Psoas muscle (tissue), 8 donors: ENCODE measurements around the gene PFAS. TPM values are rescaled to one million over a fixed set of nuclear protein-coding genes. Genes with fewer than 3 reads are reported as not detected.

Experiments used
- ATAC-seq, 4 donors: fragments of 200-7000 bp; cut with Tn5 transposase; one replicate each; pipeline ENCODE4 v1.9.1; 2020; ENCODE audit warnings: moderate library complexity in 3 of 4, mild to moderate bottlenecking in 2 of 4
- DNase-seq, 2 donors: peaks; one replicate each; pipeline ENCODE4 v3.0.0-alpha.2; 2020
- H3K27ac ChIP-seq: fragments of 200-600 bp; one replicate; pipeline ENCODE4 v1.8.0; 2022
- H3K27me3 ChIP-seq, 3 donors: fragments of 200-600 bp in 1 of 3; one replicate each; pipeline versions ENCODE4 v1.6.1 to v1.8.0; 2013 to 2022; ENCODE audit warnings: low read length in 2 of 3, mild to moderate bottlenecking in 2 of 3, moderate library complexity in 1 of 3; ENCODE audit not compliant: insufficient read depth in 3 of 3
- H3K36me3 ChIP-seq, 2 donors: fragments of 200-600 bp in 1 of 2; one replicate each; pipeline versions ENCODE4 v1.6.1 to v1.8.0; 2013 to 2022; ENCODE audit warnings: low read depth in 1 of 2, mild to moderate bottlenecking in 1 of 2, moderate library complexity in 1 of 2; ENCODE audit not compliant: insufficient read depth in 1 of 2
- H3K4me1 ChIP-seq: fragments of 200-600 bp; one replicate; pipeline ENCODE4 v1.8.0; 2022
- H3K4me3 ChIP-seq: fragments of 200-600 bp; one replicate; pipeline ENCODE4 v1.8.0; 2022; ENCODE audit warnings: mild to moderate bottlenecking
- H3K9me3 ChIP-seq: fragments of 200-600 bp; one replicate; pipeline ENCODE4 v1.8.0; 2022
- CTCF ChIP-seq: fragments of 200-600 bp; IDR thresholded peaks from one replicate; pipeline ENCODE4 v1.8.0; 2022; ENCODE audit warnings: antibody characterized with exemption
- WGBS, 3 donors: extraction: QIAGEN DNeasy Blood & Tissue Kit; methylation state at CpG; one replicate each; pipeline versions ENCODE4 v1.1.6 to v1.1.7; 2013; 5-methylcytosine and 5-hydroxymethylcytosine counted together
- intact Hi-C, 2 donors: fragments of 100-400 bp; cut with DNase I; formaldehyde crosslinking; loops; one replicate each; pipeline versions ENCODE4 v1.11.0 to v1.14.2; 2022
- polyA plus RNA-seq, 3 donors: library from polyadenylated mRNA; stranded (reverse); fragments of 200-250 nt; gene quantifications; one replicate each; pipeline ENCODE4 v1.2.3, GENCODE V29; 2013
- total RNA-seq, 4 donors: library from RNA; stranded (reverse); fragmentation: NEBNext Ultra II Directional in 2 of 4; extraction: Animal tissue kit (Norgen Biotek cat#: 25700) in 2 of 4; gene quantifications; one replicate each; pipeline versions ENCODE4 v1.2.1 to v1.2.4, GENCODE V29; 2021 to 2023
- donor health status: healthy with polysubstance abuse.
- donor health status: DM: no; HTN: no; CAD: no; lungs with moderate emphysema.
- donor health status: Bipolar disorder and iron deficiency.
- donor health status: healthy.
- donor health status: DM: yes; HTN: yes; CAD: no.
- donor health status: DM: no; HTN: no; CAD: no.
- donor health status: DM: no; HTN: no; CAD: no.
- donor health status: DM: yes; HTN: yes; CAD: no.

Gene PFAS
- total and polyA plus RNA-seq, 7 donors: 4.9 to 15.6 (median 10.7) TPM

GRCh38 chr17:8285270-8286181 lies 36.4 kb downstream of the PFAS start:
- TF ChIP-seq CTCF: no peak
- DNase-seq: no peak
- Histone ChIP-seq H3K27me3 (no peaks in the 10 kb centered on the region), H3K36me3 (no peaks in the 10 kb centered on the region), H3K9me3 (no peaks in the 10 kb centered on the region), H3K27ac (peak overlapping the region; percentile 27), H3K4me3 (no peak overlapping the region), H3K4me1 (peaks cover 19% of the 10 kb centered on the region)
- intact Hi-C loops: loop anchor here in 1 of 2 donors (5.0 kb wide), 1 partner anchor 33 kb away; no protein-coding TSS in a partner anchor
- peak in 1 of 4 donors; percentile 43 for ATAC-seq
- WGBS, 3 donors: 43 to 57% (median 48%) methylated on average over 10 of the region's 10 CpGs

- WGBS, 3 donors: 28 to 34% (median 31%) methylated on average over 19 of the region's 19 CpGs
- peak overlapping the region; percentile 78 for H3K4me3 ChIP-seq
- peak overlapping the region; percentile 90 for H3K27ac ChIP-seq
- no peaks in the 10 kb centered on the region for H3K36me3 ChIP-seq
- no peak for TF ChIP-seq CTCF
- intact Hi-C loops: loop anchor here (2.0 to 5.0 kb wide), 2 partner anchors 35 to 39 kb away; partner anchors contain the start of genes CTC1 (in 1 of the 2) and PFAS (in 1 of the 2)
- no peaks in the 10 kb centered on the region for H3K27me3 ChIP-seq
- ATAC-seq (no peak), DNase-seq (no peak)
- H3K4me1 ChIP-seq: peaks cover 19% of the 10 kb centered on the region
- no peaks in the 10 kb centered on the region for H3K9me3 ChIP-seq
Measured at GRCh38 chr17:8287651-8288335, 38.7 kb downstream of the PFAS start.

GRCh38 chr17:8288336-8289102 lies 39.4 kb downstream of the PFAS start, which contains the start of gene RANGRF:
RANGRF (plus strand) TSS chr17:8288670; CDS start chr17:8288789, 119 bp downstream.
- Histone ChIP-seq H3K27me3 (no peaks in the 10 kb centered on the region), H3K9me3 (no peaks in the 10 kb centered on the region), H3K4me1 (peaks cover 19% of the 10 kb centered on the region), H3K27ac (peak within 1 kb of the TSS; percentile 90), H3K4me3 (peak within 1 kb of the TSS; percentile 78), H3K36me3 (no peaks in the 10 kb centered on the region)
- no peak for TF ChIP-seq CTCF
- ATAC-seq (peak; percentile 90 to 97 (median 92)), DNase-seq (peak; percentile 90 to 94)
- 0 to 1% (median 0%) methylated on average over 48 to 53 of the region's 53 CpGs for WGBS, 3 donors
- intact Hi-C loops: loop anchor here (2.0 to 5.0 kb wide), 2 partner anchors 36 to 40 kb away; partner anchors contain the start of genes CTC1 (in 1 of the 2) and PFAS (in 1 of the 2)

GRCh38 chr17:8289103-8289397 lies 40.0 kb downstream of the PFAS start:
- peak; percentile 81 to 87 for DNase-seq
- no peaks in the 10 kb centered on the region for H3K36me3 ChIP-seq
- H3K27ac ChIP-seq: peak overlapping the region; percentile 90
- ATAC-seq: no peak
- peak overlapping the region; percentile 78 for H3K4me3 ChIP-seq
- no peaks in the 10 kb centered on the region for H3K9me3 ChIP-seq
- 4 to 9% (median 6%) methylated on average over 17 of the region's 17 CpGs for WGBS, 3 donors
- no peaks in the 10 kb centered on the region for H3K27me3 ChIP-seq
- TF ChIP-seq CTCF: no peak
- H3K4me1 ChIP-seq: peaks cover 19% of the 10 kb centered on the region
- intact Hi-C loops: loop anchor here (2.0 to 5.0 kb wide), 2 partner anchors 37 to 40 kb away; partner anchors contain the start of genes CTC1 (in 1 of the 2) and PFAS (in 1 of the 2)
